HepG2 (cell line): ENCODE data around the gene RAB3C. TPM values are rescaled to one million over a fixed set of nuclear protein-coding genes. Genes with fewer than 3 reads are reported as not detected.

Experiments used
- ATAC-seq: fragments of 200-7000 bp; cut with Tn5 transposase; 3 replicates; pipeline ENCODE4 v1.9.1; 2020; ENCODE audit warnings: mild to moderate bottlenecking, moderate library complexity
- BruUV-seq: library from RNA; stranded (reverse); fragments of 400-500 nt; replicated peaks from 2 replicates; lab custom pipeline; 2021; lab: Mats Ljungman, UMichigan
- CTCF ChIA-PET: fragments of 300-600 bp; formaldehyde crosslinking; extraction: SDS; loops from one replicate; lab custom pipeline; 2021; ENCODE audit warnings: low total read pairs, inconsistent platforms, low intra/inter-chr PET ratio; lab: Yijun Ruan, JAX
- POLR2A ChIA-PET: fragments of 350-600 bp; sonication (Branson Sonifier 250); formaldehyde crosslinking; loops from one replicate; lab custom pipeline; 2020; ENCODE audit warnings: antibody characterized with exemption, inconsistent platforms; lab: Yijun Ruan, JAX
- DNase-seq: peaks from one replicate; pipeline ENCODE4 v3.0.0-alpha.2; 2015; ENCODE audit warnings: low spot score
- FAIRE-seq: peaks from 3 replicates; lab custom pipeline; 2011; peaks lifted over from hg19 to GRCh38; lab: Jason Lieb, UNC
- H2AFZ ChIP-seq: one replicate; pipeline ENCODE4 v1.6.1; 2011; ENCODE audit warnings: low read length, inconsistent platforms
- H3K27ac ChIP-seq: fragments of 300-600 bp; 3 replicates; pipeline ENCODE4 v1.8.0; 2011; ENCODE audit warnings: mixed run types, mild to moderate bottlenecking, mixed read lengths, low read length, inconsistent platforms; ENCODE audit not compliant: insufficient read depth; ENCODE audit errors: extremely low read length
- H3K27me3 ChIP-seq, 2 experiments: fragments of 200-600 bp in 1 of 2; 2 replicates in 1 of 2; 3 replicates in 1 of 2; pipeline versions ENCODE4 v1.6.0 to v1.8.0; 2011; ENCODE audit warnings: low read length in 2 of 2, mild to moderate bottlenecking in 2 of 2, moderate library complexity in 2 of 2, inconsistent platforms in 1 of 2; ENCODE audit not compliant: insufficient read depth in 2 of 2, control insufficient read depth in 1 of 2
- H3K36me3 ChIP-seq, 2 experiments: fragments of 200-600 bp in 1 of 2; replicated peaks in 1 of 2; 2 replicates in 1 of 2; 3 replicates in 1 of 2; pipeline versions ENCODE4 v1.5.1 to v1.8.0; 2011; ENCODE audit warnings: low read length in 2 of 2, inconsistent platforms in 1 of 2; ENCODE audit not compliant: insufficient read depth in 2 of 2, control insufficient read depth in 1 of 2
- H3K4me1 ChIP-seq: 2 replicates; pipeline ENCODE4 v1.5.1; 2012; ENCODE audit warnings: low read length, inconsistent platforms; ENCODE audit not compliant: insufficient read depth
- H3K4me2 ChIP-seq: 2 replicates; pipeline ENCODE4 v1.6.0; 2011; ENCODE audit warnings: low read depth, low read length, inconsistent platforms
- H3K4me3 ChIP-seq, 3 experiments: fragments of 200-600 bp in 1 of 3; sonication (generic), shearing (Covaris generic) in 1 of 3; replicated peaks in 1 of 3; 2 replicates each; pipeline ENCODE4 v1.5.1; 2011 to 2016; ENCODE audit warnings: low read length in 3 of 3, inconsistent platforms in 2 of 3, low read depth in 2 of 3, mild to moderate bottlenecking in 2 of 3, control low read depth in 1 of 3, mixed read lengths in 1 of 3; ENCODE audit not compliant: insufficient read depth in 1 of 3
- H3K79me2 ChIP-seq: one replicate; pipeline ENCODE4 v1.6.1; 2011; ENCODE audit warnings: low read length, inconsistent platforms; ENCODE audit not compliant: insufficient read depth
- H3K9ac ChIP-seq: 2 replicates; pipeline ENCODE4 v1.6.0; 2011; ENCODE audit warnings: mild to moderate bottlenecking, low read depth, low read length, inconsistent platforms; ENCODE audit not compliant: insufficient read depth
- H3K9me3 ChIP-seq: 2 replicates; pipeline ENCODE4 v1.5.1; 2012; ENCODE audit warnings: mild to moderate bottlenecking, low read length
- H4K20me1 ChIP-seq: 2 replicates; pipeline ENCODE4 v1.6.0; 2011; ENCODE audit warnings: inconsistent platforms, mild to moderate bottlenecking, low read length, moderate library complexity; ENCODE audit not compliant: insufficient read depth
- CAMTA2 ChIP-seq: sonication (generic); formaldehyde crosslinking; IDR thresholded peaks from 2 replicates; pipeline ENCODE4 v1.4.0; 2020; ENCODE audit warnings: mild to moderate bottlenecking, missing genetic modification reagents, borderline replicate concordance
- ELF4 ChIP-seq: sonication (generic); formaldehyde crosslinking; IDR thresholded peaks from 2 replicates; pipeline ENCODE4 v1.5.0; 2020; ENCODE audit warnings: missing genetic modification reagents, mild to moderate bottlenecking, moderate library complexity, borderline replicate concordance
- MED8 ChIP-seq: sonication (generic); formaldehyde crosslinking; IDR thresholded peaks from 2 replicates; pipeline ENCODE4 v1.8.1; 2023; ENCODE audit warnings: mild to moderate bottlenecking, missing genetic modification reagents; ENCODE audit not compliant: insufficient replicate concordance
- MZF1 ChIP-seq: sonication (generic); formaldehyde crosslinking; IDR thresholded peaks from 2 replicates; pipeline ENCODE4 v1.8.1; 2023; ENCODE audit warnings: mild to moderate bottlenecking, missing genetic modification reagents, borderline replicate concordance
- NFKBIZ ChIP-seq: IDR thresholded peaks from 2 replicates; pipeline ENCODE4 v1.6.1; 2018; ENCODE audit warnings: missing genetic modification reagents, missing compliant biosample characterization
- ZEB1 ChIP-seq: IDR thresholded peaks from 2 replicates; pipeline ENCODE4 v1.6.1; 2012; ENCODE audit warnings: mild to moderate bottlenecking, low read depth, inconsistent platforms; ENCODE audit not compliant: insufficient replicate concordance
- ZNF329 ChIP-seq: sonication (generic); formaldehyde crosslinking; IDR thresholded peaks from 2 replicates; pipeline ENCODE4 v1.9.0; 2021; ENCODE audit warnings: low read depth, mild to moderate bottlenecking, missing genetic modification reagents
- ZNF839 ChIP-seq: sonication (generic); formaldehyde crosslinking; IDR thresholded peaks from 2 replicates; pipeline ENCODE4 v1.4.0; 2020; ENCODE audit warnings: missing genetic modification reagents, mild to moderate bottlenecking, borderline replicate concordance
- ZNF878 ChIP-seq: sonication (generic); formaldehyde crosslinking; IDR thresholded peaks from 2 replicates; pipeline ENCODE4 v1.8.1; 2023; ENCODE audit warnings: mild to moderate bottlenecking, missing genetic modification reagents, moderate library complexity
- ZSCAN30 ChIP-seq: sonication (generic); formaldehyde crosslinking; IDR thresholded peaks from 2 replicates; pipeline ENCODE4 v1.5.0; 2020; ENCODE audit warnings: mild to moderate bottlenecking, missing genetic modification reagents
- WGBS: methylation state at CpG from one replicate; pipeline ENCODE4 v1.1.6; 2017; ENCODE audit warnings: low lambda C conversion rate; 5-methylcytosine and 5-hydroxymethylcytosine counted together
- in situ Hi-C: cut with HindIII; loops from 2 replicates; pipeline ENCODE4 v1.10.0; 2017; ENCODE audit warnings: low pct_unique_long_range_greater_than_20kb; ENCODE audit not compliant: extremely low pct_ligation_motif_present
- intact Hi-C: fragments of 100-400 bp; cut with micrococcal nuclease; formaldehyde crosslinking; loops from one replicate; pipeline ENCODE4 v1.10.0; 2022; ENCODE audit not compliant: unreplicated experiment
- polyA plus RNA-seq, 8 experiments: library from polyadenylated mRNA; depleted of rRNA in 3 of 8; stranded (reverse) in 7 of 8; unstranded in 1 of 8; fragments of >200 nt; fragmentation: Illumina TruSeq in 4 of 8; extraction: Trizol in 4 of 8; gene quantifications; 2 replicates each; pipeline versions ENCODE4 v1.2.1 to v1.2.3, GENCODE V29; 2011 to 2016; ENCODE audit warnings: low read depth in 4 of 8, missing spikeins in 1 of 8, mixed read lengths in 1 of 8; ENCODE audit not compliant: insufficient read depth in 1 of 8
- total RNA-seq, 5 experiments: library from RNA; depleted of rRNA; stranded (reverse); fragments of >200 nt; fragmentation: Illumina TruSeq; extraction: Trizol; gene quantifications; 2 replicates each; pipeline ENCODE4 v1.2.3, GENCODE V29; 2016; ENCODE audit warnings: low read depth in 1 of 5

Gene RAB3C
- total and polyA plus RNA-seq, 2 of the 13 experiments (the other 11 are each of a cell fraction or from before 2014, with no cell fraction given) = not detected

- no TSS peak for BruUV-seq
- CTCF ChIA-PET = no interaction called here
Measured at GRCh38 chr5:58854441-58854840, 271.6 kb downstream of the RAB3C start.

DNA sequence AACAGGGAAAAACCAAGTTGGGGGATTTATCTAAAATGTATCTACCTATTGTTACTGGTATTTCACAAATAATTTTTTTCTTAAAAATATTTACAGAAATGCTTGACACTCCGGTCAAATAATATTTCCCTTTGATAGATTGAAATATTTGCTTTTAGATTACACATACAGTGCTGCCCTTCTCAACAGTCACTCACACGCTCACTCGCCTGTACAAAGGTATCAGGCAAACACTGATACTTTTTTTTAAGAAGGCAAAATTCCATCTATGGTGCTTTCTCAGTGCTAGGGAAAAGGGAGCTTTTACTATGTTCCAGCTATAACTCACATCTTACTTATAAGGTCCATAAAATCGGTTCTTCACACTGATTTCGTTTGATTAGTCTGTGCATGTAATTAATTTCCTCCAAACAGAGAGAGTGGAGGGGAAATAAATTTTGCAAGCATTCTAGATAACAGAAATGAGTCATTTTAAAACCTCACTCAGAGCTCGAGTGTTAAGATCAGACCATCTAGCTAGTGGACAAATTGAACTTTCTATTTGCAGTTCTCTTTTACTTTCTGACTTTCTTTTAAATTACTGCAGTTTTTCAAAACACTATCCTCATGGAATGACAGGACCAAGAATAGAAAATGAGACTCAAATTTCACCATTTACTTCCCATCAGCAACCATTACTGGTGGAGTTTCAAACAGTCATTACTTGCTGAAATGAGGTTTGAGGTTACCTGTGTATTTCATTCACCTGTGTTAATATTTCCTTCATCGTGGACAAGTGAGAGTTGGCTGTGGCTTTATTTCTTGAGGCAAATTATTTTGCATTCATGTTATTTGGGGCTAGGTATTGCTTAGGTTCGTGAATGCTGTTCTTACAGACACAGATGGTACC, 273.2 kb downstream of the RAB3C start:
- Histone ChIP-seq H3K9me3 (no peaks in the 10 kb centered on the region), H3K4me1 (no peaks in the 10 kb centered on the region), H3K27me3 (no peaks in the 10 kb centered on the region), H2AFZ (no peak overlapping the region), H3K9ac (no peak overlapping the region), H3K27ac (no peak overlapping the region), H3K79me2 (no peaks in the 10 kb centered on the region), H4K20me1 (no peaks in the 10 kb centered on the region), H3K4me2 (no peak overlapping the region), H3K36me3 (no peaks in the 10 kb centered on the region), H3K4me3 (no peak overlapping the region)
- 0% methylated on average over 8 of the region's 8 CpGs for WGBS
- in situ Hi-C loops (no loop called here), intact Hi-C loops (no loop called here)
- FAIRE-seq (no peak), ATAC-seq (no peak), DNase-seq (no peak)
- no TSS peak for BruUV-seq
- ChIA-PET POLR2A (no interaction called here), CTCF (no interaction called here)
- TF ChIP-seq MED8 (CRISPR knock-in tag) = no peak
- no peak for TF ChIP-seq ZNF839
- no peak for TF ChIP-seq ZNF878
- no peak for TF ChIP-seq ZEB1
- no peak for TF ChIP-seq NFKBIZ (CRISPR knock-in tag)
- no peak for TF ChIP-seq MZF1 (CRISPR knock-in tag)

More at GRCh38 chr5:58854441-58854840, 271.6 kb downstream of the RAB3C start:
- Histone ChIP-seq H3K27me3 (no peaks in the 10 kb centered on the region), H2AFZ (no peak overlapping the region), H3K9me3 (no peaks in the 10 kb centered on the region), H3K36me3 (no peaks in the 10 kb centered on the region), H4K20me1 (no peaks in the 10 kb centered on the region), H3K9ac (no peak overlapping the region), H3K27ac (no peak overlapping the region), H3K4me1 (peaks cover 9% of the 10 kb centered on the region), H3K79me2 (no peaks in the 10 kb centered on the region), H3K4me3 (no peak overlapping the region), H3K4me2 (no peak overlapping the region)
- DNase-seq (no peak), ATAC-seq (no peak), FAIRE-seq (no peak)
- TF ChIP-seq ZSCAN30 (no peak), ZNF329 (no peak), ELF4 (CRISPR knock-in tag) (no peak), CAMTA2 (CRISPR knock-in tag) (no peak)
- POLR2A ChIA-PET = no interaction called here
- intact Hi-C loops = loop anchor here (5.0 kb wide), 1 partner anchor 1077 kb away; no protein-coding TSS in a partner anchor
- in situ Hi-C loops = no loop called here
- 0% methylated on average over 2 of the region's 2 CpGs for WGBS
